GM21390 (cell line): ENCODE measurements around the gene DNAJC10.

Source experiments
- ATAC-seq: cut with Tn5 transposase; IDR thresholded peaks from one replicate; pipeline ENCODE4 v1.9.1; 2021; ENCODE audit not compliant: unreplicated experiment

The DNAJC10 gene

GRCh38 chr2:182831921-182832320, 115.9 kb downstream of the DNAJC10 start:
- ATAC-seq, result no peak

GRCh38 chr2:182833084-182833854, 117.2 kb downstream of the DNAJC10 start:
- no peak for ATAC-seq

- no peak for ATAC-seq
Observed at GRCh38 chr2:182834293-182834692, 118.2 kb downstream of the DNAJC10 start.

GRCh38 chr2:182836451-182836850, 120.4 kb downstream of the DNAJC10 start:
- no peak for ATAC-seq
